ENCODE data around the gene FRAT1. TPM values are rescaled to one million over a fixed set of nuclear protein-coding genes. Genes with fewer than 3 reads are reported as not detected.

FRAT1 gene
- total and polyA plus RNA-seq, 2 of the 4 experiments (the other 2 are of a cell fraction), result 0.54 to 0.89 TPM

GRCh38 chr10:97292862-97293198 is 26.2 kb upstream of the FRAT1 start:
- peaks cover 10 to 25% of the 10 kb centered on the region in 2 experiments for H3K79me1 ChIP-seq (ENCODE audit: low read depth in 1 of 2, low read length in 2 of 2)
- H3K56ac ChIP-seq (ENCODE audit: extremely low read depth, insufficient read depth, low read length), result no peak overlapping the region
- no peaks in the 10 kb centered on the region for H3K9me3 ChIP-seq (ENCODE audit: control insufficient read depth, insufficient read depth, low read length)
- H3K9ac ChIP-seq (ENCODE audit: low read depth, low read length), result no peak overlapping the region
- no peak overlapping the region for H4K8ac ChIP-seq (ENCODE audit: low read depth in 2 of 2, low read length in 2 of 2)
- H4K5ac ChIP-seq (ENCODE audit: low read depth, low read length), result no peak overlapping the region
- no peak overlapping the region for H2AK9ac ChIP-seq (replicated peaks; ENCODE audit: low read depth, low read length, poor library complexity)
- ATAC-seq (ENCODE audit: low read depth) (no peak), DNase-seq (no peak)
- dilution Hi-C loops (cut with HindIII; ENCODE audit: low sequenced_read_pairs, unreplicated experiment), result no loop called here
- intact Hi-C loops (cut with micrococcal nuclease), result loop anchor here (1.0 to 2.0 kb wide), 2 partner anchors 26 to 39 kb away; partner anchors contain the start of gene FRAT1
- H4K91ac ChIP-seq (ENCODE audit: insufficient read depth, low read depth, low read length), result no peak overlapping the region
- no peak overlapping the region for H3K23ac ChIP-seq (ENCODE audit: low read depth, low read length)
- no peaks in the 10 kb centered on the region for H3K27me3 ChIP-seq (ENCODE audit: control insufficient read depth, insufficient read depth, low read length)
- H2BK5ac ChIP-seq (ENCODE audit: low read depth, low read length, poor library complexity, severe bottlenecking), result no peak overlapping the region
- no CpG with 5 or more reads among the region's 3 CpGs for WGBS, 2 experiments (ENCODE audit: extremely low coverage in 2 of 2, insufficient read length in 1 of 2)
- no peaks in the 10 kb centered on the region for H4K20me1 ChIP-seq (ENCODE audit: insufficient read depth, low read length)
- no peak overlapping the region for H3K27ac ChIP-seq (ENCODE audit: insufficient read depth, low read length)
- in situ Hi-C loops (cut with MboI; ENCODE audit: low sequenced_read_pairs), result no loop called here
- no peak overlapping the region for H2BK20ac ChIP-seq (ENCODE audit: low read depth, low read length)
- H2BK120ac ChIP-seq (ENCODE audit: low read depth, low read length), result no peak overlapping the region
- H3K4me3 ChIP-seq (ENCODE audit: insufficient read depth, low read depth, low read length), result no peak overlapping the region
- no peak overlapping the region for H2AK5ac ChIP-seq (ENCODE audit: low read depth, low read length)
- H3K9me1 ChIP-seq (ENCODE audit: insufficient read depth, low read length), result no peaks in the 10 kb centered on the region; the same call in 1 of the 2 replicates
- TF ChIP-seq POLR2A (IDR thresholded peaks at IDR 0.05; ENCODE audit: low read depth, low read length) (no peak), NFE2L2 (IDR thresholded peaks at IDR 0.05; ENCODE audit: low read depth, low read length) (0 out of 2 replicates have a peak, but pooled peaks have one; percentile 36)
- peak overlapping the region; percentile 44; the same call in 1 of the 2 replicates for H3K4me2 ChIP-seq (ENCODE audit: low read depth, low read length)
- no peak overlapping the region for H3K4ac ChIP-seq (ENCODE audit: low read depth, low read length)
- no peaks in the 10 kb centered on the region for H3K4me1 ChIP-seq (ENCODE audit: control insufficient read depth, insufficient read depth, low read length)
- POLR2A ChIA-PET (ENCODE audit: unreplicated experiment), result no interaction called here
- H2BK15ac ChIP-seq (ENCODE audit: low read depth, low read length), result no peak overlapping the region
- H3K36me3 ChIP-seq (ENCODE audit: control insufficient read depth, insufficient read depth, low read length), result no peaks in the 10 kb centered on the region
- no TSS peak for BruUV-seq (replicated peaks)
- H2AFZ ChIP-seq (replicated peaks; ENCODE audit: low read length, poor library complexity), result no peak overlapping the region
- H3K14ac ChIP-seq (replicated peaks; ENCODE audit: low read depth, low read length), result no peak overlapping the region
- H3K18ac ChIP-seq (ENCODE audit: low read depth, low read length), result no peak overlapping the region
- CTCF ChIA-PET, result interaction anchor here (1.0 kb wide), 1 partner anchor 122 kb away, joined by 3 read pairs; no protein-coding TSS in a partner anchor

All from IMR-90 (cell line).